C4-2B (cell line): Measurements from ENCODE around the gene TNIP1.

Experiments used
- H3K27ac ChIP-seq: fragments of 450-650 bp; 2 replicates; pipeline ENCODE4 v1.5.1; 2017
- ZFX ChIP-seq: fragments of 450-650 bp; IDR thresholded peaks from 2 replicates; pipeline ENCODE4 v1.6.1; 2017
- TF ChIP-seq, protein P1 (sequence below): fragments of 450-650 bp; conservative IDR thresholded peaks from 2 replicates; pipeline ENCODE4 v1.5.1; 2017; ENCODE audit warnings: mild to moderate bottlenecking

TNIP1 gene

DNA sequence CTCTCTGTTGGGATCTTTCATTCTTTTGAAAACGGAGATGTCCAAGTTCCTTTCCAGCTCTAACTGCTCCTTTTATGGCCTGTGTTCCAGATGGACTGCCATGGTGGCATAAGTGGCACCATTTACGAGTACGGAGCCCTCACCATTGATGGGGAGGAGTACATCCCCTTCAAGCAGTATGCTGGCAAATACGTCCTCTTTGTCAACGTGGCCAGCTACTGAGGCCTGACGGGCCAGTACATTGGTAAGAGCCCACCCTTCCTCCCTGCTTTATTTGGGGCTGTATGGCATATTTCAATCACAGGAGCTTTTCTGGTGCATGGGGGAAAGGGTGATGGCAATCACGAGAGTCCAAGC is 55.6 kb downstream of the TNIP1 start:
- TF ChIP-seq, protein P1, sequence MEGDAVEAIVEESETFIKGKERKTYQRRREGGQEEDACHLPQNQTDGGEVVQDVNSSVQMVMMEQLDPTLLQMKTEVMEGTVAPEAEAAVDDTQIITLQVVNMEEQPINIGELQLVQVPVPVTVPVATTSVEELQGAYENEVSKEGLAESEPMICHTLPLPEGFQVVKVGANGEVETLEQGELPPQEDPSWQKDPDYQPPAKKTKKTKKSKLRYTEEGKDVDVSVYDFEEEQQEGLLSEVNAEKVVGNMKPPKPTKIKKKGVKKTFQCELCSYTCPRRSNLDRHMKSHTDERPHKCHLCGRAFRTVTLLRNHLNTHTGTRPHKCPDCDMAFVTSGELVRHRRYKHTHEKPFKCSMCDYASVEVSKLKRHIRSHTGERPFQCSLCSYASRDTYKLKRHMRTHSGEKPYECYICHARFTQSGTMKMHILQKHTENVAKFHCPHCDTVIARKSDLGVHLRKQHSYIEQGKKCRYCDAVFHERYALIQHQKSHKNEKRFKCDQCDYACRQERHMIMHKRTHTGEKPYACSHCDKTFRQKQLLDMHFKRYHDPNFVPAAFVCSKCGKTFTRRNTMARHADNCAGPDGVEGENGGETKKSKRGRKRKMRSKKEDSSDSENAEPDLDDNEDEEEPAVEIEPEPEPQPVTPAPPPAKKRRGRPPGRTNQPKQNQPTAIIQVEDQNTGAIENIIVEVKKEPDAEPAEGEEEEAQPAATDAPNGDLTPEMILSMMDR = no peak
- TF ChIP-seq ZFX = no peak
- H3K27ac ChIP-seq = 0 out of 2 replicates have a peak overlapping the region, but pooled peaks have one; percentile 12

DNA sequence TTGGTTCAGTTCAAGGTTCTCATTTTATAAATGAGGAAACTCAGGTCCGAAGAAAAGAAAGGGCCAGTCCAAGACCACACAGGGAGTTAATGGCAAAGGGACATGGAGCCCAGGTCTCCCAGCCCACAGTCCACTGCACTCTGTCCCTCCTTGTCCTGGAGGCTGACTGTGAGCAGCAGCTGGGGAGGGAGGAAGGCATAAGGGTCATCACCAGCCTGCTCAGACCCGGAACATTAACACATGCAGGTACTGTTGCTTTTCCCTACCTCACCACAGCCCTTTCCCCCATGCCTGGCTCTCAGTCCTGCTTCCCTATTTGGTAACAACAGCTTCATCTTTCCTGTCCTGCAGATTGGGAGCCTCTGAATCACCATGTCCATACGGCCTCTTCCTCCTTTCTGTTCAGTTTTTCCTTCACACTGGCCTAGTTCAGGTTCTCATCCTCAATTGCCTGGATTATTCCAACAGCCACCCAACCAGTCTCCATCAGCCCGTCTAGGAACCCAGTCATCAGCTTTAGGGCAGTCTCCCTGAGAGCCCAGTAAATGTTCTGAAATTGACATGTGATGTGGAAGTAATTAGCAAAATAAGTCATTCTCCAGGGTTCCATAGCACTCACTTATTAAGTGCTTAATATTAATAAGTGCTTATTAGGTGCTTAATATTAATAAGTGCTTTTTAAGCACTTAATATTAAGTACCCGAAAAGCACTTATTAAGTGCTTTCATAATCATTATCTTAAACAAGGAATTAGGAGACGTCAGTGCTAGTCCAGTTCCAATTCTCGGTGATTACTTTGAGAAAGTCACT is 56.2 kb downstream of the TNIP1 start:
- TF ChIP-seq, protein P1 = no peak
- no peak for TF ChIP-seq ZFX
- peak overlapping the region; percentile 86 for H3K27ac ChIP-seq

DNA sequence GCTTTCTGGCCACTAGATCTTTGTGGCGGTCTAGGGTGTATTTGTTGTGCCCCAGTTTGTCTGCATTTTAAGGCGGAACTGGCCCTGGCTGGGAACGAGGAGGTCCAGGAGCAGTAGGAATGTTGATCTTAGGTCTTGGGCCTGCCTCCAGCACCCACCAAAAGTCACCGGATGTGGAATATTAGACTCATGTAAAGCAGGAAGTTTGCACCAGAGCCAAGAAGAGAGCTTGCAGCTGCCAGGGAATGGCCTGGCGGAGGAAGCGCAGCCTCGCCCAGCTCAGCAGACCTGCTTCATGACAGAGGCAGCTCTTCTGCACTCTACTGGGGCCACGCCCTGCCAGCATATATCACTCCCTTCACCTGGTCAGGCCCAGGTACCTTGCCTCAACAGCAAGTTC is 57.2 kb downstream of the TNIP1 start:
- peak overlapping the region; percentile 86 for H3K27ac ChIP-seq
- TF ChIP-seq, protein P1 = no peak
- no peak for TF ChIP-seq ZFX

DNA sequence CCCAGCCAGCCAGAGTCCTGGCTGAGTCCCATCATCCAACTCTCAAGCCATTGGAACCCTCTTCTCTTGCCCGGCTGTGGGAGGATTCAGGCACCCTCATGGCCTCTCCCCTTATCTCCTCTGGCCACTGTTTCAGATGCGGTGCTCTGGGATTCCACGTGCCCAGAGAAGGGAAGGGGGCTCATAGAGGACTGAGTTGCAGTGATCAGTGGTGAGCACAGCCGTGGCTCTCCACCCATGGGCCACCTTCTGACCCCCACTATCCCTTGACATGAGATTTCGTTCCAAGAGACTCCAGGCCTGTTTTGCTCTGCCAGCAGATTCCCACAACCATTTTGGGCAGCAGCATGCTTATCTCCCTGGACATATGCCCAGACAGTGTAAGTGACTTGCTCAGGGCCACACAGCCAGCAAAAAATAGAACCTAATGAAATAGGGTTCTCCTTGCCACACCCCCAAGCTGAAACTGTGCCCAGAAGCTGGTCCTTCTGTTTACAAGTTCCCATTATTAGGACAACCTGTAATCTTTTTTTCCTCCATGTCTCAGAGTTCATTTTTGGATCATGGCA is 57.7 kb downstream of the TNIP1 start:
- peak overlapping the region; percentile 86 for H3K27ac ChIP-seq
- TF ChIP-seq ZFX = no peak
- TF ChIP-seq, protein P1 = no peak

DNA sequence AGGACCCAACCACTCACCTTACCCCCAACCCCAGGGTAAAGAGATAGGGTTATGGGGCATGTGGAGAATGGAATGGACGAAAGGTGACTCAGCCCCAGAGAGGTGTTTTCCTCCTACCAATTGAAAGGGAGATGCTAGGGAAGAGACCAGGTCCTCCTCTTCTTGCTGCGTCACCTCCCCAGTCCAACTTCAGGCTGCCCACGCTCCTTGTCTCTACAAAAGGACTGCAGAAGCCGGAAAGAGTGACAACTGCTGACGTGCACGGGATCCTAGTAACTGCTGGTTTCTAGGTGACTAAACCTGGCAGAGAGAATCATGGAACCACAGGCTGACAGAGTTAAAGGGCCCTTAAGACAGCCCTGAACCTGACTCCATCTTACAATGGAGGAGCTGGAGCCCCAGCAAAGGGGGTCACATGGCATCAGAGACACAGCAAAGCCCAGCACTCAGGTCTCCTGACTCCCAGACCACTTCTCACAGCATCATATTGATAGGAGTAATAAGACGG is 58.3 kb downstream of the TNIP1 start:
- TF ChIP-seq, protein P1 = no peak
- TF ChIP-seq ZFX = no peak
- H3K27ac ChIP-seq = peak overlapping the region; percentile 86

DNA sequence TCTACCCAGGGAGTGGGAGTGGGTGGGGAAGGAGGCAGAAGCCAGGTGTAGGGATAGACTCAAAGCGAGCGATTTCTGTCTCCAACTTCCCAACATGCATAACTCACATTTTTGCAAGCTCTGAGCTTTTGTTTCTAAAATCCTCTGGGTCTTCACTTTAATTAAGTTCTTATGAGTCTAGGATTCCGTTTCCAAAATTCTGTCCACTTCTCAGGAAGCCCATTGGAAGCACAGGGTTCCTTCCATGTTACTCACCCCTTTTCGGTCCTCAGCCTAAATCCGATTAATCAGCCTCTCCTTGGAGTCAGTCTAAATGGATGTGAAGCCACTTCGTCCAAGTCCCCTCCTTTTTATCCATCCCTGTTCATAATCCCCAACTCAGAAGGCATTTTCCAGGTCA is 59.1 kb downstream of the TNIP1 start:
- peak overlapping the region; percentile 86; the same call in 1 of the 2 replicates for H3K27ac ChIP-seq
- TF ChIP-seq ZFX = no peak
- TF ChIP-seq, protein P1 = no peak

DNA sequence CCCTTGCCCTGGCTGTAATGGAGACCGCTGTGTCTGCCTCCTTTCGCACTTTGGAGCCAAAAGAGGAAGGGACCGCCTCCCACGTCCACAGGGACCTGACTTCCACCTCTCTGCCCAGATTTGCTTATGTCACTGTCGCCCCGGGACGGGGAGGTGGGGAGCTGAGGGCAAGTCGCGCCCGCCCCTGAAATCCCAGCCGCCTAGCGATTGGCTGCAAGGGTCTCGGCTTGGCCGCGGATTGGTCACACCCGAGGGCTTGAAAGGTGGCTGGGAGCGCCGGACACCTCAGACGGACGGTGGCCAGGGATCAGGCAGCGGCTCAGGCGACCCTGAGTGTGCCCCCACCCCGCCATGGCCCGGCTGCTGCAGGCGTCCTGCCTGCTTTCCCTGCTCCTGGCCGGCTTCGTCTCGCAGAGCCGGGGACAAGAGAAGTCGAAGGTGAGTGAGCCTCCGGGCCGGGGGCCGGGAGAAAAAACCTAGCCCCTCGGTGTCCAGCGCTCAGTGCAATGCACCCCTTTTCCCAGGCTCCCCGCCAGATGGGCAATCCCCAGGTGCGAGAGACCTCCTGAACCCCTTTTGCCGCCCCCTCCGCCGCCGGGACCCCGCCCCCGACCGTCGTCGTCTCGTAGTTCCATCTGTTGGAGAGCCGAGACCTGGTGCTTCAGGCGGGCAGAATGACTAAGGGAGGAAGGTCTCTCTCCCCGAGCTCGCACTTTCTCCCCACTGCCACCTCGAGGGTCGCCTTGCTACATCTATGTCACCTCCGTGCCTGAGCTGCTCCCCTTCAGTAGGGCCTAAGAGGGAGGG is 60.3 kb downstream of the TNIP1 start, which contains the start of gene GPX3:
Gene GPX3 (plus strand): TSS at position 288 of the 807 bp plus-strand sequence. CDS start 64 bp downstream, at position 352.
- TF ChIP-seq, protein P1 = no peak
- TF ChIP-seq ZFX = no peak
- H3K27ac ChIP-seq = no peak within 1 kb of the TSS
